HG02884 (cell line): ENCODE measurements around the gene TIMM44.
A peak's percentile ranks its signal among the peaks of the same experiment; 100 is the strongest.
"Not testable (repeated sequence)": the region's sequence is repeated elsewhere in the genome, so short reads cannot be mapped to it uniquely, and the experiment has no call there.

Experiments used
- ATAC-seq: cut with Tn5 transposase; IDR thresholded peaks from one replicate; pipeline ENCODE4 v1.9.1; 2021; ENCODE audit warnings: mild to moderate bottlenecking, moderate library complexity; ENCODE audit not compliant: unreplicated experiment

The TIMM44 gene

GRCh38 chr19:7926021-7926726 is 17.3 kb downstream of the TIMM44 start, which contains the start of gene CTXN1:
Gene CTXN1 (minus strand): TSS chr19:7926135. CDS start chr19:7925538, 597 bp downstream.
- no peak for ATAC-seq

- no peak for ATAC-seq
Observed at GRCh38 chr19:7925171-7925851, 18.2 kb downstream of the TIMM44 start.

GRCh38 chr19:7924651-7925170 is 18.8 kb downstream of the TIMM44 start:
- ATAC-seq: no peak

GRCh38 chr19:7924241-7924640 is 19.2 kb downstream of the TIMM44 start:
- ATAC-seq: no peak

GRCh38 chr19:7923295-7924191 is 19.9 kb downstream of the TIMM44 start:
- ATAC-seq: no peak

- ATAC-seq: no peak
Observed at GRCh38 chr19:7922836-7923195, 20.6 kb downstream of the TIMM44 start.

- ATAC-seq: no peak
Observed at GRCh38 chr19:7921967-7922835, 21.3 kb downstream of the TIMM44 start.

GRCh38 chr19:7921302-7921966 is 22.0 kb downstream of the TIMM44 start:
- no peak for ATAC-seq

- peak; percentile 44 for ATAC-seq
Observed at GRCh38 chr19:7920519-7921301, 22.8 kb downstream of the TIMM44 start.

- peak; percentile 47 for ATAC-seq
Observed at GRCh38 chr19:7919610-7920518, 23.6 kb downstream of the TIMM44 start, which contains the start of gene SNAPC2. Gene SNAPC2 (plus strand): TSS chr19:7920338. CDS start chr19:7920367, 29 bp downstream.

GRCh38 chr19:7918615-7919421 is 24.6 kb downstream of the TIMM44 start:
- no peak for ATAC-seq

- not testable (repeated sequence) for ATAC-seq
Observed at GRCh38 chr19:7918062-7918614, 25.3 kb downstream of the TIMM44 start.

GRCh38 chr19:7917267-7918061 is 26.0 kb downstream of the TIMM44 start:
- ATAC-seq: no peak

- ATAC-seq: no peak
Observed at GRCh38 chr19:7916955-7917266, 26.6 kb downstream of the TIMM44 start.

- no peak for ATAC-seq
Observed at GRCh38 chr19:7916103-7916954, 27.1 kb downstream of the TIMM44 start.
